GM23338 (cell line): ENCODE results near the gene PKHD1. TPM values are rescaled to one million over a fixed set of nuclear protein-coding genes. Genes with fewer than 3 reads are reported as not detected.

Experiments used
- ATAC-seq: fragments of 200-7000 bp; cut with Tn5 transposase; 3 replicates; pipeline ENCODE4 v1.9.1; 2020
- DNase-seq: peaks from one replicate; pipeline ENCODE4 v3.0.0-alpha.2; 2015; ENCODE audit warnings: low spot score
- H2AFZ ChIP-seq: fragments of 200-600 bp; sonication (generic); 2 replicates; pipeline ENCODE4 v1.8.0; 2016; ENCODE audit warnings: antibody characterized with exemption, mild to moderate bottlenecking, moderate library complexity
- H3F3A ChIP-seq: fragments of 200-600 bp; sonication (generic); replicated peaks from 2 replicates; pipeline ENCODE4 v1.8.0; 2017; ENCODE audit warnings: antibody characterized with exemption, mixed run types, low read depth
- H3K27ac ChIP-seq: fragments of 200-600 bp; sonication (generic); 2 replicates; pipeline ENCODE4 v1.6.1; 2016; ENCODE audit warnings: low read depth
- H3K27me3 ChIP-seq: fragments of 200-600 bp; sonication (generic); 2 replicates; pipeline ENCODE4 v1.8.0; 2016; ENCODE audit warnings: mild to moderate bottlenecking, mixed run types, moderate library complexity; ENCODE audit not compliant: insufficient read depth
- H3K36me3 ChIP-seq: fragments of 200-600 bp; sonication (generic); 2 replicates; pipeline ENCODE4 v1.8.0; 2016; ENCODE audit warnings: mild to moderate bottlenecking; ENCODE audit not compliant: insufficient read depth
- H3K4me1 ChIP-seq: fragments of 200-600 bp; sonication (generic); 2 replicates; pipeline ENCODE4 v1.8.0; 2016; ENCODE audit warnings: mild to moderate bottlenecking, moderate library complexity; ENCODE audit not compliant: insufficient read depth
- H3K4me2 ChIP-seq: fragments of 200-600 bp; sonication (generic); 2 replicates; pipeline ENCODE4 v1.7.1; 2017; ENCODE audit warnings: mixed run types
- H3K4me3 ChIP-seq: fragments of 200-600 bp; sonication (generic); 2 replicates; pipeline ENCODE4 v1.6.1; 2016; ENCODE audit warnings: mixed run types
- H3K79me2 ChIP-seq: fragments of 200-600 bp; sonication (generic); replicated peaks from 2 replicates; pipeline ENCODE4 v1.8.0; 2017; ENCODE audit warnings: mild to moderate bottlenecking; ENCODE audit not compliant: insufficient read depth
- H3K9me2 ChIP-seq: fragments of 200-600 bp; sonication (generic); 2 replicates; pipeline ENCODE4 v1.8.0; 2017; ENCODE audit not compliant: insufficient read depth
- H4K20me1 ChIP-seq: fragments of 200-600 bp; sonication (generic); replicated peaks from 2 replicates; pipeline ENCODE4 v1.8.0; 2017; ENCODE audit warnings: mild to moderate bottlenecking; ENCODE audit not compliant: insufficient read depth
- H3K27ac Mint-ChIP-seq: 2 replicates; pipeline ENCODE4 v1.8.0; 2020; ENCODE audit warnings: inconsistent platforms, mild to moderate bottlenecking, moderate library complexity, mixed read lengths
- H3K27me3 Mint-ChIP-seq: 3 replicates; pipeline ENCODE4 v1.8.0; 2022; ENCODE audit warnings: low read depth, mild to moderate bottlenecking, moderate library complexity, mixed read lengths, inconsistent platforms; ENCODE audit not compliant: insufficient read depth, poor library complexity
- H3K36me3 Mint-ChIP-seq: 3 replicates; pipeline ENCODE4 v1.8.0; 2021; ENCODE audit warnings: low read depth, mild to moderate bottlenecking, inconsistent platforms, moderate library complexity, mixed read lengths
- H3K4me1 Mint-ChIP-seq: 3 replicates; pipeline ENCODE4 v1.8.0; 2020; ENCODE audit warnings: mild to moderate bottlenecking, inconsistent platforms, mixed read lengths
- H3K4me3 Mint-ChIP-seq: 3 replicates; pipeline ENCODE4 v1.8.0; 2021; ENCODE audit warnings: moderate library complexity, mild to moderate bottlenecking, inconsistent platforms, mixed read lengths
- H3K9me3 Mint-ChIP-seq: 3 replicates; pipeline ENCODE4 v1.8.0; 2020; ENCODE audit warnings: moderate library complexity, mild to moderate bottlenecking, inconsistent platforms, mixed read lengths
- EZH2 ChIP-seq: fragments of 200-600 bp; sonication (generic); IDR thresholded peaks from one replicate; pipeline ENCODE4 v1.8.0; 2017; ENCODE audit warnings: antibody characterized with exemption, mild to moderate bottlenecking, low read depth; ENCODE audit not compliant: unreplicated experiment
- POLR2AphosphoS5 ChIP-seq: IDR thresholded peaks from 2 replicates; pipeline ENCODE4 v1.6.1; 2016; ENCODE audit warnings: antibody characterized with exemption, low read depth
- REST ChIP-seq: IDR thresholded peaks from one replicate; pipeline ENCODE4 v1.6.1; 2018; ENCODE audit warnings: antibody characterized with exemption; ENCODE audit not compliant: unreplicated experiment
- ZNF114 ChIP-seq: fragments of 250-450 bp; sonication (Bioruptor Pico); IDR thresholded peaks from 2 replicates; pipeline ENCODE4 v1.5.0; 2020; ENCODE audit warnings: mild to moderate bottlenecking, moderate library complexity
- polyA plus RNA-seq: library from polyadenylated mRNA; unstranded; fragments of >200 nt; fragmentation: Nextera tagmentation; extraction: Ambion mirVana; gene quantifications from 2 replicates; pipeline ENCODE4 v1.2.1, GENCODE V29; 2016
- total RNA-seq: library from RNA; depleted of rRNA; stranded (reverse); fragments of >200 nt; shearing (Covaris generic); gene quantifications from 2 replicates; pipeline ENCODE4 v1.2.3, GENCODE V29; 2014
- TF ChIP-seq, protein P1 (sequence below): IDR thresholded peaks from 2 replicates; pipeline ENCODE4 v1.6.1; 2016; ENCODE audit warnings: antibody characterized with exemption

Gene PKHD1
- total and polyA plus RNA-seq, 2 experiments from 2014 or later: 0.03 to 0.07 TPM

- TF ChIP-seq, protein P1, sequence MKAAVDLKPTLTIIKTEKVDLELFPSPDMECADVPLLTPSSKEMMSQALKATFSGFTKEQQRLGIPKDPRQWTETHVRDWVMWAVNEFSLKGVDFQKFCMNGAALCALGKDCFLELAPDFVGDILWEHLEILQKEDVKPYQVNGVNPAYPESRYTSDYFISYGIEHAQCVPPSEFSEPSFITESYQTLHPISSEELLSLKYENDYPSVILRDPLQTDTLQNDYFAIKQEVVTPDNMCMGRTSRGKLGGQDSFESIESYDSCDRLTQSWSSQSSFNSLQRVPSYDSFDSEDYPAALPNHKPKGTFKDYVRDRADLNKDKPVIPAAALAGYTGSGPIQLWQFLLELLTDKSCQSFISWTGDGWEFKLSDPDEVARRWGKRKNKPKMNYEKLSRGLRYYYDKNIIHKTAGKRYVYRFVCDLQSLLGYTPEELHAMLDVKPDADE: no peak
- no peak for TF ChIP-seq REST
Measured at GRCh38 chr6:51711876-51712275, 375.5 kb downstream of the PKHD1 start (continued).

- DNase-seq (no peak), ATAC-seq (no peak)
- H3K27me3 ChIP-seq: no peaks in the 10 kb centered on the region
- H3K27ac ChIP-seq: no peak overlapping the region
- H3F3A ChIP-seq: no peaks in the 10 kb centered on the region
- Mint-ChIP-seq H3K9me3 (no peaks in the 10 kb centered on the region), H3K27ac (no peak overlapping the region), H3K36me3 (no peaks in the 10 kb centered on the region), H3K4me1 (peaks cover under 1% of the 10 kb centered on the region; the same call in 2 of the 3 replicates), H3K4me3 (no peak overlapping the region), H3K27me3 (no peaks in the 10 kb centered on the region)
- no peaks in the 10 kb centered on the region for H4K20me1 ChIP-seq
- peaks cover under 1% of the 10 kb centered on the region for H3K9me2 ChIP-seq
- no peak overlapping the region for H2AFZ ChIP-seq
- no peaks in the 10 kb centered on the region for H3K4me1 ChIP-seq
- no peak overlapping the region for H3K4me2 ChIP-seq
- H3K79me2 ChIP-seq: no peaks in the 10 kb centered on the region
- no peak for TF ChIP-seq REST
- no peak for TF ChIP-seq EZH2
- TF ChIP-seq ZNF114 (CRISPR knock-in tag): no peak
- no peak for TF ChIP-seq POLR2AphosphoS5
- no peaks in the 10 kb centered on the region for H3K36me3 ChIP-seq
- no peak overlapping the region for H3K4me3 ChIP-seq
Measured at GRCh38 chr6:51706086-51706485, 381.3 kb downstream of the PKHD1 start.
